Fibroblast of lung (primary cell): Measurements from ENCODE around the gene TDRD7. TPM values are rescaled to one million over a fixed set of nuclear protein-coding genes. Genes with fewer than 3 reads are reported as not detected.
A peak's percentile ranks its signal among the peaks of the same experiment; 100 is the strongest.

Experiments used
- DNase-seq, 2 donors: peaks; one replicate each; pipeline versions ENCODE4 v3.0.0 to v3.0.0-alpha.2; 2010; ENCODE audit warnings: low read depth in 2 of 2
- H2AFZ ChIP-seq: 2 replicates; pipeline ENCODE4 v1.5.1; 2012; ENCODE audit warnings: low read length, control low read depth, inconsistent platforms
- H3K27ac ChIP-seq: 2 replicates; pipeline ENCODE4 v1.5.1; 2011; ENCODE audit warnings: low read length, control low read depth; ENCODE audit not compliant: insufficient read depth
- H3K27me3 ChIP-seq: 2 replicates; pipeline ENCODE4 v1.5.1; 2011; ENCODE audit warnings: mild to moderate bottlenecking, low read length; ENCODE audit not compliant: control insufficient read depth, insufficient read depth
- H3K36me3 ChIP-seq: 2 replicates; pipeline ENCODE4 v1.5.1; 2011; ENCODE audit warnings: low read length; ENCODE audit not compliant: control insufficient read depth, insufficient read depth
- H3K4me1 ChIP-seq: 2 replicates; pipeline ENCODE4 v1.5.1; 2011; ENCODE audit warnings: low read length; ENCODE audit not compliant: control insufficient read depth, insufficient read depth; ENCODE audit errors: extremely low read depth
- H3K4me2 ChIP-seq: 2 replicates; pipeline ENCODE4 v1.5.1; 2011; ENCODE audit warnings: low read length, control low read depth; ENCODE audit not compliant: insufficient read depth; ENCODE audit errors: extremely low read depth
- H3K4me3 ChIP-seq, 4 experiments: fragments of 200-600 bp in 1 of 4; sonication (generic) in 1 of 4; replicated peaks in 1 of 4; 2 replicates each; pipeline ENCODE4 v1.5.1; 2011 to 2016; ENCODE audit warnings: low read length in 4 of 4, low read depth in 3 of 4, mild to moderate bottlenecking in 3 of 4, control low read depth in 2 of 4, inconsistent platforms in 1 of 4, mixed read lengths in 1 of 4; ENCODE audit not compliant: insufficient read depth in 1 of 4; ENCODE audit errors: control extremely low read depth in 1 of 4
- H3K79me2 ChIP-seq: 2 replicates; pipeline ENCODE4 v1.5.1; 2012; ENCODE audit warnings: mild to moderate bottlenecking, low read length, inconsistent platforms; ENCODE audit not compliant: control insufficient read depth, insufficient read depth
- H3K9ac ChIP-seq: 2 replicates; pipeline ENCODE4 v1.5.1; 2011; ENCODE audit warnings: mild to moderate bottlenecking, low read length, control low read depth; ENCODE audit not compliant: insufficient read depth
- H3K9me3 ChIP-seq: 2 replicates; pipeline ENCODE4 v1.5.1; 2012; ENCODE audit warnings: low read depth, low read length; ENCODE audit not compliant: control insufficient read depth, insufficient read depth
- H4K20me1 ChIP-seq: 2 replicates; pipeline ENCODE4 v1.5.1; 2011; ENCODE audit warnings: low read length; ENCODE audit not compliant: control insufficient read depth, insufficient read depth; ENCODE audit errors: extremely low read depth
- CTCF ChIP-seq, 2 donors: IDR thresholded peaks in 1 of 2; conservative IDR thresholded peaks in 1 of 2; 1 replicate in 1 of 2; 2 replicates in 1 of 2; pipeline ENCODE4 v1.5.1; 2011 to 2012; ENCODE audit warnings: low read length in 2 of 2, control low read depth in 1 of 2, inconsistent platforms in 1 of 2, low read depth in 1 of 2, mild to moderate bottlenecking in 1 of 2
- EZH2 ChIP-seq: IDR thresholded peaks from 2 replicates; pipeline ENCODE4 v1.5.1; 2012; ENCODE audit warnings: low read length, control low read depth, mild to moderate bottlenecking; ENCODE audit errors: missing control alignments
- polyA plus RNA-seq, 2 donors: library from polyadenylated mRNA; depleted of rRNA in 1 of 2; stranded (reverse) in 1 of 2; unstranded in 1 of 2; fragments of >200 nt; gene quantifications; 2 replicates each; pipeline ENCODE4 v1.2.1, GENCODE V29; 2011 to 2012; ENCODE audit warnings: missing spikeins in 1 of 2
- total RNA-seq: library from RNA; depleted of rRNA; stranded (reverse); fragments of >200 nt; gene quantifications from 2 replicates; pipeline ENCODE4 v1.2.1, GENCODE V29; 2014

Gene TDRD7
- total and polyA plus RNA-seq, 2 donors (not counting 1 experiment from before 2014, with no cell fraction given): 9.8 to 14.7 TPM

GRCh38 chr9:97437051-97437600 is 25.2 kb downstream of the TDRD7 start:
- Histone ChIP-seq H3K79me2 (no peaks in the 10 kb centered on the region), H2AFZ (no peak overlapping the region)

GRCh38 chr9:97438257-97438656 is 26.4 kb downstream of the TDRD7 start:
- Histone ChIP-seq H4K20me1 (no peaks in the 10 kb centered on the region), H2AFZ (no peak overlapping the region), H3K36me3 (peaks cover 3% of the 10 kb centered on the region), H3K4me3 (no peak overlapping the region), H3K27ac (no peak overlapping the region), H3K4me1 (no peaks in the 10 kb centered on the region), H3K79me2 (no peaks in the 10 kb centered on the region), H3K4me2 (no peak overlapping the region), H3K9me3 (no peaks in the 10 kb centered on the region), H3K9ac (no peak overlapping the region), H3K27me3 (no peaks in the 10 kb centered on the region)
- no peak for DNase-seq
- no peak for TF ChIP-seq EZH2
- TF ChIP-seq CTCF (conservative IDR thresholded peaks at IDR 0.05 in 1 of 2, IDR thresholded peaks at IDR 0.05 in 1 of 2; ENCODE audit: low read depth in 1 of 2, low read length in 2 of 2): no peak

More at GRCh38 chr9:97437051-97437600, 25.2 kb downstream of the TDRD7 start:
- Histone ChIP-seq H3K4me2 (no peak overlapping the region), H3K4me3 (no peak overlapping the region), H3K27me3 (no peaks in the 10 kb centered on the region), H3K27ac (no peak overlapping the region), H3K4me1 (no peaks in the 10 kb centered on the region), H3K36me3 (peaks cover 3% of the 10 kb centered on the region), H4K20me1 (no peaks in the 10 kb centered on the region), H3K9me3 (no peaks in the 10 kb centered on the region), H3K9ac (no peak overlapping the region)
- DNase-seq: no peak
- TF ChIP-seq EZH2 (no peak), CTCF (conservative IDR thresholded peaks at IDR 0.05 in 1 of 2, IDR thresholded peaks at IDR 0.05 in 1 of 2; ENCODE audit: low read depth in 1 of 2, low read length in 2 of 2) (no peak)

- peak in 1 of 2 donors; percentile 27 for DNase-seq
- Histone ChIP-seq H3K4me1 (no peaks in the 10 kb centered on the region), H3K36me3 (peaks cover 3% of the 10 kb centered on the region), H3K9me3 (no peaks in the 10 kb centered on the region), H3K79me2 (no peaks in the 10 kb centered on the region), H2AFZ (no peak overlapping the region), H3K4me2 (no peak overlapping the region), H4K20me1 (no peaks in the 10 kb centered on the region), H3K9ac (no peak overlapping the region), H3K4me3 (no peak overlapping the region), H3K27ac (no peak overlapping the region), H3K27me3 (no peaks in the 10 kb centered on the region)
- TF ChIP-seq EZH2 (no peak), CTCF (conservative IDR thresholded peaks at IDR 0.05 in 1 of 2, IDR thresholded peaks at IDR 0.05 in 1 of 2; ENCODE audit: low read depth in 1 of 2, low read length in 2 of 2) (no peak)
These were observed 26.8 kb downstream of the TDRD7 start for GRCh38 chr9:97438666-97439065.
